ENCODE results near the gene CARD6.
"Not testable (repeated sequence)": the region's sequence is repeated elsewhere in the genome, so short reads cannot be mapped to it uniquely, and the experiment has no call there.

The CARD6 gene, protein sequence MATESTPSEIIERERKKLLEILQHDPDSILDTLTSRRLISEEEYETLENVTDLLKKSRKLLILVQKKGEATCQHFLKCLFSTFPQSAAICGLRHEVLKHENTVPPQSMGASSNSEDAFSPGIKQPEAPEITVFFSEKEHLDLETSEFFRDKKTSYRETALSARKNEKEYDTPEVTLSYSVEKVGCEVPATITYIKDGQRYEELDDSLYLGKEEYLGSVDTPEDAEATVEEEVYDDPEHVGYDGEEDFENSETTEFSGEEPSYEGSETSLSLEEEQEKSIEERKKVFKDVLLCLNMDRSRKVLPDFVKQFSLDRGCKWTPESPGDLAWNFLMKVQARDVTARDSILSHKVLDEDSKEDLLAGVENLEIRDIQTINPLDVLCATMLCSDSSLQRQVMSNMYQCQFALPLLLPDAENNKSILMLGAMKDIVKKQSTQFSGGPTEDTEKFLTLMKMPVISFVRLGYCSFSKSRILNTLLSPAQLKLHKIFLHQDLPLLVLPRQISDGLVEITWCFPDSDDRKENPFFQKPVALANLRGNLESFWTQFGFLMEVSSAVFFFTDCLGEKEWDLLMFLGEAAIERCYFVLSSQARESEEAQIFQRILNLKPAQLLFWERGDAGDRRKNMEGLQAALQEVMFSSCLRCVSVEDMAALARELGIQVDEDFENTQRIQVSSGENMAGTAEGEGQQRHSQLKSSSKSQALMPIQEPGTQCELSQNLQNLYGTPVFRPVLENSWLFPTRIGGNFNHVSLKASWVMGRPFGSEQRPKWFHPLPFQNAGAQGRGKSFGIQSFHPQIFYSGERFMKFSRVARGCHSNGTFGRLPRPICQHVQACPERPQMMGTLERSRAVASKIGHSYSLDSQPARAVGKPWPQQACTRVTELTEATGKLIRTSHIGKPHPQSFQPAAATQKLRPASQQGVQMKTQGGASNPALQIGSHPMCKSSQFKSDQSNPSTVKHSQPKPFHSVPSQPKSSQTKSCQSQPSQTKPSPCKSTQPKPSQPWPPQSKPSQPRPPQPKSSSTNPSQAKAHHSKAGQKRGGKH

DNA sequence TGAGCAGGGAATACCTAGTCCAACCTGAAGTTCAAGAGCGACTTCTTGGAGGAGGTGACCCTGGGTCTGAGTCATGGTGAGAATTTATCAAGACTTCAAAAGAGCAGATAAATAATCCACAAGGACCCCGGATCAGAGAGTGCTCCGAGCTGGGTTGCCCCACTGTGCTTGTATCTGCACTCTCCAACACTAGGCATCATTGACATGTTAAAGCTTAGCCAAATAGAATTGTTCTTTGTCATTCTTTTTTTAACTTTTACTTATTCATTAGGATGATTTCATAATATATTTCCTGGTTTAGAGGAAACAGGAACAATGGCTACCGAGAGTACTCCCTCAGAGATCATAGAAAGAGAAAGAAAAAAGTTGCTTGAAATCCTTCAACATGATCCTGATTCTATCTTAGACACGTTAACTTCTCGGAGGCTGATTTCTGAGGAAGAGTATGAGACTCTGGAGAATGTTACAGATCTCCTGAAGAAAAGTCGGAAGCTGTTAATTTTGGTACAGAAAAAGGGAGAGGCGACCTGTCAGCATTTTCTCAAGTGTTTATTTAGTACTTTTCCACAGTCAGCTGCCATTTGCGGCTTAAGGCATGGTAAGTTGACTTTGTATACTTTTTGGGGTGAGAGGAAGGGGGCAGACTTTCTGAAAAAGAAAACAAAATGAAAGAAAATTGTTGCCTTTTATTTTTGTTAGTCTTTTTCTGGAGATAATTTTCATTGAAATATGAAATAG lies at the start of gene CARD6:
Gene CARD6 (plus strand): TSS at position 300 of the 738 bp plus-strand sequence. CDS start 16 bp downstream, at position 316.
- peak; percentile 51 for DNase-seq (ENCODE audit: low spot score)

DNA sequence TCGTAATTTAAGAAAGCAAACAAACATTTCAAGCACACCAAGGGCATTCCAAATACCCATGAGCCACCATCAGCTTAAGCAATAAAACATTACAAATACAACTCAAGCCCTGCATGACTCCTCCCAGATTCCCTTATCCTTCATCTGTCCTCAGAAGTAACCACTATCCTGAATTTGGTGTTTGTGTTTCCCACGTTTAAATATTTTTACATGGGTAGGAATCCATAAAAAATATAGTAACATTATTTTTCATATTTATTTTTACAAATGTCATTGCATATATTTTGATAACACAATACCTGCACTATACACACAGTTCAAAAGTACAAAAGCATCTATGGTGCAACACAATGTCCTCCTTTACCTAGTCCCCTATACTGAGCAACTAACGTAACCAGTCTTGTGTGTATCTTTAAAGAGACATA lies 49.4 kb upstream of the CARD6 start:
- DNase-seq (ENCODE audit: low spot score), result peak; percentile 33

DNA sequence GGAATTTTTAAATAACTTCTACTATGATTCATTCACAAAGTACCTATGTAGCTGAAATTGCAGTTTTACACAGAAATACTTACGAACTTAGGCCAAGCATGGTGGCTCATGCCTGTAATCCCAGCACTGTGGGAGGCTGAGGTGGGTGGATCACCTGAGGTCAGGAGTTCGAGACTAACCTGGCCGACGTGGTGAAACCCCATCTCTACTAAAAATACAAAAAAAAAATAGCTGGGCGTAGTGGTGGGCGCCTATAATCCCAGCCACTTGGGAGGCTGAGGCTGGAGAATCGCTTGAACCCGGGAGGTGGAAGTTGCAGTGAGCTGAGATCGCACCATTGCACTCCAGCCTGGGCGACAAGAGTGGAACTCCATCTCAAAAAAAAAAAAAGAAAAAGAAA lies 48.5 kb upstream of the CARD6 start:
- DNase-seq (ENCODE audit: low spot score), result not testable (repeated sequence)

DNA sequence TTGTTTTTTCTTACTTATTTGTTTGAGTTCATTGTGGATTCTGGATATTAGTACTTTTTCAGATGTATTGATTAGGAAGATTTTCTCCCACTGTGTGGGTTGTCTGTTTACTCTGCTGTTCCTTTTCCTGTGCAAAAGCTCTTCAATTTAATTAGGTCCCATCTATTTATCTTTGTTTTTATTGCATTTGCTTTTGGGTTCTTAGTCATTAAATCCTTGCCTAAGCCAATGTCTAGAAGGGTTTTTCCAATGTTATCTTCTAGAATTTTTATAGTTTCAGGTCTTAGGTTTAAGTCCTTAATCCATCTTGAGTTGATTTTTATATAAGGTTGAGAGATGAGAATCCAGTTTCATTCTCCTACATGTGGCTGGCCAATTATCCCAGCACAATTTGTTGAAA lies 46.8 kb upstream of the CARD6 start:
- not testable (repeated sequence) for DNase-seq (ENCODE audit: low spot score)

DNA sequence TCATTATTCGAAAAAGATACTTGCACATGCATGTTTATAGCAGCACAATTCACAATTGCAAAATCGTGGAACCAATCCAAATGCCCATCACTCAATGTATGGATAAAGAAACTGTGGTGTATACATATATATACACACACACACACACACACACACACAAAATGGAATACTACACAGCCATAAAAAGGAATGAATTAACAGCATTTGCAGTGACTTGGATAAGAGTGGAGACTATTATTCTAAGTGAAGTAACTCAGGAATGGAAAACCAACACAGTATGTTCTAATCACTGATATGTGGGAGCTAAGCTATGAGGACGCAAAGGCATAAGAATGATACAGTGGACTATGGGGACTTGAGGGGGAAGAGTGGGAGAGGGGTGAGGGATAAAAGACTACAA lies 46.3 kb upstream of the CARD6 start:
- DNase-seq (ENCODE audit: low spot score), result not testable (repeated sequence)

DNA sequence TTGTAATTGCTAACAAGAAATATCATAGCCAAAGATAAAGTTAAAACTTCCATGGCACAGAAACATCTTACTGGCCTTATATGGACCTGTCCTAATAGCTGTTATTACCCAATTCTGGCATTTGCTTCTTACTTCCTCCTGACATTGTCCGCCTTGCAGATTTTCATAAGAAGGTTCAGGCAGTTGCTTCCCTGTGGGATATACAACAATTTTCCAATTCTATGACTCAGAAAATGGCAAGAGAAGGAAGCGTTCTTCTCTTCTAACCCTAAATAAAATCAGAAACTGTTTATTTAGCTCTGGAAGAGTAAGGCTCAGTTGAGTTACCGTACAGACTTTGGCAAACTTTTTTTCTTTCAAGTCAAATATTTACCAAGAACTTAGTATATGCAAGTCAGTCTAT lies 44.7 kb upstream of the CARD6 start:
- no peak for DNase-seq (ENCODE audit: low spot score)

DNA sequence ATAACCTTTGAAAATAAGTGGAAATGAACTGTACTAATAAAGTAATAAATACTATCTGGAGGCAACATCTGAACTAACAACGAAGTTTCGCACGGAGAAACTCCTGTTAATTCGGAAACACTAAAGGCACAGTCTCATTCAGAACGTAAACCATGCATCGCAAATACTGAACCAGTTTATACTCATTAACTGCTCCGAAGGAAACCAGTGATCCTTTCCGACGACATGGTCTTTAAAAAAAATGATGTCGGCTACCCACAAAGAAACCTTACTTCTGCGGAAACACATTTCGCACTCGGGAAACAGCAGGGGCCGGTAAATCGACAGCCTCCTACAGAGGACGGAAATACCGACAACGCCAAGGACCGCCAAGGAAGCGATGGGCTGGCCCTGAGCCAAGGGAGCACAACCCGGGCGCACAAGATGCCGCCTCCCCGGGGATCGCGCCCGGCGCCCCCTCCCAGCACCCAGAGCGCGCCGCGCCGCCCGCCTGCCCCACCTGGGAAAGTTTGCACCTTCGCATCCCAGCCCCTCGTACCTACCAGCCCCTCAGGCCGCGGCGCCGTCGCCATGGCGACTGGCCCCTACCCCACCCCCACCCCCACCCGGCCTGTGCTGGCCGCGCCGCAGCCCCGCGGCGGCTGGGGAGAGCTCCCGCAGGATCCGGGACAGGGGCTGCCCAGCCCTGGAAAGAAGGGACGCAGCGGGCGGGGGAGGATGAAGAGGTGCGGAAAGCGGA lies 43.7 kb upstream of the CARD6 start:
- peak; percentile 76 for DNase-seq (ENCODE audit: low spot score)

DNA sequence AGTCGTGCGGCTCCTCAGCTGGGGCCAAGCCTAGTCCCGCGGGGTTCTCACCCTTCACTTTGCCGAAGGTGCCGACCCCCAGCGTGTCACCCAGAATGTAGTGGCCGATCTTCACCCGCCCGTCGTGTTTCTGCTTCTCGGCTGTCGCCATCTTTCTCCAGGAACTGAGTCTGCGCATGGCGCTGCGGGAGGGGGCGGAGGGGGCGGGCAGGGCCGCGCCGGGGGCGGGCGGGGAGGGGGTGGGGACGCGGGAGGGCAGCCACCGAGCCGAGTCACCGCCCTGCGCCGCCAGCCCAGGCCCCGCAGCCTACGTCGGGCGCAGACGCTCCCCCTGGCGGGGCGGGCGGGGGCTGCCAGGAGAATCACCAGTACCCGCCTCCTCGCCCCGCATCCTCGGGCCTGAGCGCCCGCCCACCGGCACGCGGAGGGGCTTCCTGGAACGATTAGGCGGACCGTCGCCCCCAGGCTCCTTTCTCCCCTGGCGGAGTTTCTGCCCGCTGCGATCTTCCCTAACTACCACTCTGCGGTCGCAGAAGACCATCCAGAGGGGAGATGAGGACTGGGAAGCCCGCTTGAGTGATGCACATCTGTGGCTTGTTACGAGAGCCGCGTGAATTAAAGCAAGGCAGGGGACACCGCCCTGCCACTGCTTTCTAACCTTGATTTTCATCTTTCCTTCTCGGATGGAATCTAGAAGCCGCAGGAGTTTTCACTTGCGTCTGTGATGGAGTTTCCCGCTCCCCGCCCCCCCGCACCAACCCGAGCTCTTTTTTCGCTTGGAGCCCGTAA lies 43.0 kb upstream of the CARD6 start, which contains the start of gene PRKAA1:
Gene PRKAA1 (minus strand): TSS at position 363 of the 789 bp plus-strand sequence. CDS start 185 bp downstream, at position 178.
- peak; percentile 97 for DNase-seq (ENCODE audit: low spot score)

DNA sequence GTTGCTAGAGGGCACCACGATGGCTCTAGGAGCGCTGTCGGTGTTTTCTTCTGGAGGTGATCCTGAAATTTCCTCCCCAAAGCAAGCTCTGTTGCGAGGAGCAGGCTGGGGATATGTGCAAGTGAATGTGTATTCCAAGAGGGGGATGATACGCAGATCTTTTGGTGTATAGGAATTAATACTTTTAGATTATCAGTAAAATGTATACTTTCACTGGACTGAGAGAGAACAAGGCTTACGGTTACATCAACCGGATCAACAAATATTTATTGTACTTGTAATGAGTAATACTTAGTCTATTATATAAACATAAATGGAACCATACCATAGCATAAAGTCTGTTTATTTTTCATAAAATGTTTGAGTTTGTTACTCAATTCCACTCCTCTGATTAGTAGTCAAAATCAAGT lies 42.4 kb upstream of the CARD6 start:
- peak; percentile 67 for DNase-seq (ENCODE audit: low spot score)

DNA sequence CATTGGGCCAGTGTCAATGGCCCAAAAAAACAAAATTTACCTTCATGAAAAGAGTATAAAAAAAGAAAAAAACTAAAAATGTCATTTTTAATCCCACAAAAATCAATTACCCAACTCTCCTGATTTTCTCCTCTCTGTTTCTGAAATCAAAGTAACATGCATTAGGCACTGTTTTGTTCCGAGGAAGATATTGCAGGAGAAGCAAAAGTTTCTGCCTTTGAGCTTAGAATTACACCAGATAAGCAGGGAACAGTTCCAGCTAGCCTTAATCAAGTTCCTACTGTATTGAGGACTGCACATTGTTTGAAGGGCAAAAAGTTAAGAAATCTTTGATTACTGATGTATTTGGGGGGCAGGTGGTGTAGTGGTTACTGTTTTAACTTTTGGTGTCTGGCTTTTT lies 41.9 kb upstream of the CARD6 start:
- no peak for DNase-seq (ENCODE audit: low spot score)

DNA sequence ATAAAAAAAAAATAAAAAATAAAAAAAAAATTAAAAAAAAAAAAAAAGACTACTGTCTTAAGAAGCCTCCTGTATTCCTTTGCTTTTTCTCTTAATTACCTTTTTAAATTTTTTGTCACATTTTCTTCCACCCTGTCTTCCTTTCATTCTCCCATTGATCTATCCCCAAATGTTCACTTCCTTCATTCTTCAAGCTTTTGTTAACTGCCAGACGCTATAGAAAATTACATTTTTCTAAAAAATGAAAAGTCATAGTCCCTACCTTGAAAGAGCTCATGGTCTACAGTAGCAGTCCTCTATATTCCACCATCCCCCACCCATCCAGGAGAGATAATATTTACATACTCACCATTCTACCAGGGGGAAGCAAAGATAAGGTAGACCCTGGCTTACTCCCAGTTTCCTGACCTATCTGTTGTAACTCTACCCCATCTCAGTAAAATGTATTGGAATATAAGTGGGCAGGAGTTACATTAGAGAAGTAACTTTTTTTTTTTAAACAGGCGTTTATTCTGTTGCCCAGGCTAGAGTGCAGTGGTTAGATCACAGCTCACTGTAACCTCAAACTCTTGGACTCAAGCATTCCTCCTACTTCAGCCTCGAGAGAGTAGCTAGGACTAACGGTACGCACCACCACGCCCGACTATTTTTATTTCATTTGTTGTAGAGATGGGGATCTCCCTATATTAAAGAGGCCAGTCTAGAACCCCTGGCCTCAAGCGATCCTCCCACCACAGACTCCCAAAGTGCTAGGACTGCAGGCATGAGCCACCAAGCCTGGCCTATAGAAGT lies 39.2 kb upstream of the CARD6 start:
- no peak for DNase-seq (ENCODE audit: low spot score)

DNA sequence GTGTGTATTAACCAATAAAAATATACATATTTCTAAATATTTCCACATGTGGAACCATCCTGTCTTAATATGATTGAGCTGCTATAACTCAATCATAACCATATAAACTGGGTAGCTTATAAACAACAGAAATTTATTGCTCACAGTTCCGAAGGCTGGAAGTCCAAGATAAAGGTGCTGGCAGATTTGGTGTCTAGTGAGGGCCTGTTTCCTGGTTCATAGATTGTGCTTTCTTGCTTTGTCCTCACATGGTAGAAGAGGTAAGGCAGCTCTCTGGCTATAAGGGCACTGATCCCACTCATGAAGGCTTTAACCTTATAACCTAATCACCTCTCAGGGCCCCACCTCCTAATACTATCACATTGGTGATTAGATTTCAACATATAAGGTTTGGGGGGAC lies 29.0 kb upstream of the CARD6 start:
- no peak for DNase-seq (ENCODE audit: low spot score)

DNA sequence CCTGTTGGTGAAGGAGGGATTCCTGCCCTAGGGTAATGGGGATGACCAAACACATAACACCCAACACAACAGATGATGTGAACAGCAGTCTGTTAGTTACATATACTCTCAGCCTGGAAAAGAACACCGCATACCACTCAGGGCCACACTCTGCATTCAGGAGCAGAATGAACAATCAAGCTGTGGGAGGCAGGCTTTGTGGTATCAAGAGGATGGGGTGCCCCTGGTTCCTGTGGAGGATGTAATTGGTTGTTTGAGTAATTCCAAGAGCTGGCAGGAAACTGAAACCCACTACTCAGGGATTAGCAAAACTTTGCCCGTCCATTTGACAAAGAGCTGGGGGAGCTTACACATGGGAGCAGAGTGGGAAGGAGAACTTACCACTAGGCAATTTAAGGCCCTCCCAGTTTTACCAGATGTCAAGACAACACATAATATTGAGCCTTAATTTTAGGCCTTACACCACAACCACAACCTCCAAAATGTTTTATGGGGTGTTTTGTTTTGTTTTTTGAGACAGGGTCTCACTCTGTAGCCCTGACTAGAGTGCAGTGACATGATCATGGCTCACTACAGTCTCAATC lies 27.4 kb upstream of the CARD6 start:
- DNase-seq (ENCODE audit: low spot score), result no peak

DNA sequence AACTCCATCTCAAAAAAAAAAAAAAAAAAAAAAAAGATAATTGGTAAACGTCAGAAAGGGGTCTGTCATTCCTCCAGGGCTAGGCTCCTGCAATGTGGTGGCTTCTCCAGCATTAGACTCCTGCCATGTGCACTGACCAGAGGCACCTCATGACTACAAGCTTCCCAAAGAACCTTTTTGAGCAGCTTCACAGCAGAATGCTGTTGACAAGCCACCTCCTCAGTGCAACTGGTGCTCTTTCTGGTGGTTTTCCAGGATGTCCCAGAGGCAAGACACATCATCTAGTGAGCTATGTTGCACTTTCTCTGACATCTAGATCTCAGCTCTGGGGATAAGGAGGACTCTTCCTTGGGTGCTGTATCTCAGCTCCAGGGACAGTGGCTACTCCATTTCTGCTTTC lies 17.7 kb upstream of the CARD6 start:
- no peak for DNase-seq (ENCODE audit: low spot score)

DNA sequence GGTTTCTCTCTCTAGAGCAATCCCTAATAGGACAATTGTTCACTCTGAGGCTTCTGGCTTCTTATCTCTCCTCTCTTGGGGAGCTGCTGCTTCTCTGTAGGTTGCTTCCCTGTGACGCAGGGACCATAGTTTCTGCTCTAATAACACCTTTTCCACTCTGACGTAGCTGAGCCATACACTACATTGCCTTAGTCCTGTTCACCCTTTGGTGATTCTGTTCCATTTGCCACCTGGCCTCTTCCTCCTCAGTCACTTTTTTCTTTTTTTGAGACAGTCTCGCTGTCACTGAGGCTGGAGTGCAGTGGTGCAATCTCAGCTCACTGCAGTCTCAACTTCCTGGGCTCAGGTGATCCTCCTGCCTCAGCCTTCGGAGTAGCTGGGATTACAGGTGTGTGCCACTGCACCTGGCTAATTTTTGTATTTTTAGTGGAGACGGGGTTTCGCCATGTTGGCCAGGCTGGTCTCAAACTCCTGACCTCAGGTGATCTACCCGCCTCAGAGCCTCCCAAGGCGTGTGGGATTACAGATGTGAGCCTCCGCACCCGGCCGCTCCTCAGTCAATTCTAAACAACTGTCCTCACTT lies 15.6 kb upstream of the CARD6 start:
- not testable (repeated sequence) for DNase-seq (ENCODE audit: low spot score)

DNA sequence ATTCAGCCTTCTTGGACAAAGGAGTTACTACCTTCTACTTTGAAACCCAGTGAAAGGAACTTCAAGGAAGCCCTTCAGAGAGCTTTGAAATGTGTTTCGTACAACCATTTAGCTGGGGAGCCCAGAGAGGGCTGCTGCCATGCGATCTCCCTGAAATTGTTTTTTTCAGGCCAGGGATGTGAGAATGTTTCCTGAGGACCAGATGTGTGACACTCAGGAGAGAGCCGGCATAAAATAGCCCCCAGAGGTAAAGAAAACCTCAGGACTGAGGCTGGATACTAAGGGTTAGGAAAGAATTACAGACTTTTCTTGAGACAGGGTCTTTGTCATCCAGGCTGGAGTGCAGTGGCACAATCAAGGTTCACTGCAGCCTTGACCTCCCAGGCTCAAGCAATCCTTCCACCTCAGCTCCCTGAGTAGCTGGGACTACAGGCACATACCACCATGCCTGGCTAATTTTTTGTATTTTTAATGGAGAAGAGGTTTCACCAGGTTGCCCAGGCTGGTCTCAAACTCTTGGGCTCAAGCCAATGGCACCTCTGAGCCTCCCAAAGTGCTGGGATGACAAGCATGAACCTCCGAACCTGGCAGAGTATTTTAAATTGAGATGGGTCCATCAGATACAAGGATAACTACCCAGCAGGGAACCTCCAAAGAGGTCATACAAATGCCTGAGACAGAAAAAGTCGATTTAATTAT lies 14.5 kb upstream of the CARD6 start:
- DNase-seq (ENCODE audit: low spot score), result no peak

DNA sequence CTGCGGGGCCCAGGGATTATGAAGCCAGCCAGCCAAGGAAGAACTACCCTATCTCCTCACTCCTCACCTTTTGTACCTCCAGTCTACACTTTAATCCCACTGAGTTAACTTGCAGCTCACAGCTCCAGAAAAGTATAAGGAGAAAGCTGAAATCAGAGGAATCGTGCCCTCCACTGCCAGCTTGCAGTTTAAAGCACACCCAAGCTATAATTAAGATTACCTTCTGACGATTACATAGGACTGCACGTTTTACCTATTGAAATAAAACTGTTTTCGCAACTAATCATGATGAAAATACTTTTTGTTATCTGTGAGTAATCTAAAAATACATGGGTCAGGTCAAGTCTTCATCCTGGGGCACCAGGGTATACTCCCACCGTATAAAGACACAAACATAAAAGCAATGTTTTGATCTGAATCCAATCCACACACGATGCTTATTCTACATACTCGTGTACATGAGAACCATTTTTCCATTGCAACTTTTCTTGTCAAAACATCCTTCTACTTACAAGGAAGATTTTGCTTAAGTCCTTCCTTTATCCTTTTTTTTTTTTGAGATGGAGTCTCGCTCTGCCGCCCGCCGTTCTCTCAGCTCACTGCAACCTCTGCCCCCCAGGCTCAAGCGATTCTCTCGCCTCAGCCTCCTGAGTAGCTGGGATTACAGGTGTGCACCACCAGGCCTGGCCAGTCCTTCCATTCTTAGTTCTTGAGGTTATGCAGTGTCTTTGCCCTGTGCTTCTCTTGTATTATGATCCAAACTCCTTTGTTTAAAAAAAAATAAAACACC lies 13.8 kb upstream of the CARD6 start:
- no peak for DNase-seq (ENCODE audit: low spot score)
